B cell (primary cell): ENCODE data around the gene PRR14L. TPM values are rescaled to one million over a fixed set of nuclear protein-coding genes. Genes with fewer than 3 reads are reported as not detected.

Experiments
- ATAC-seq: fragments of 200-7000 bp; cut with Tn5 transposase; one replicate; pipeline ENCODE4 v1.10.0; 2021; ENCODE audit warnings: low read depth, mild to moderate bottlenecking, moderate number of reproducible peaks, moderate library complexity
- CTCF ChIA-PET: fragments of 350-600 bp; sonication (Branson Sonifier 250); formaldehyde crosslinking; loops from one replicate; lab custom pipeline; 2021; ENCODE audit warnings: antibody characterized with exemption, inconsistent platforms; lab: Charles Lee
- POLR2A ChIA-PET: fragments of 350-600 bp; sonication (Branson Sonifier 250); formaldehyde crosslinking; loops from one replicate; lab custom pipeline; 2021; ENCODE audit warnings: antibody characterized with exemption; lab: Charles Lee
- DNase-seq: peaks from one replicate; pipeline ENCODE4 v3.0.0; 2013
- H2AFZ ChIP-seq: 2 replicates; pipeline ENCODE4 v1.6.1; 2012; ENCODE audit warnings: mild to moderate bottlenecking, low read depth, low read length; ENCODE audit not compliant: insufficient read depth, poor library complexity, severe bottlenecking
- H3K27ac ChIP-seq, 2 donors: 1 replicate in 1 of 2; 2 replicates in 1 of 2; pipeline ENCODE4 v1.5.1; 2012 to 2013; ENCODE audit warnings: low read length in 2 of 2, mild to moderate bottlenecking in 2 of 2, moderate library complexity in 1 of 2
- H3K27me3 ChIP-seq, 4 experiments: fragments of 200-600 bp in 1 of 4; sonication (generic) in 1 of 4; replicated peaks in 1 of 4; 1 replicate in 2 of 4; 2 replicates in 2 of 4; pipeline versions ENCODE4 v1.6.1 to v1.7.0; 2013 to 2016; ENCODE audit warnings: low read length in 3 of 4, mild to moderate bottlenecking in 2 of 4, mixed read lengths in 1 of 4, moderate library complexity in 1 of 4; ENCODE audit not compliant: insufficient read depth in 4 of 4, control insufficient read depth in 3 of 4; ENCODE audit errors: control extremely low read depth in 1 of 4
- H3K36me3 ChIP-seq, 2 experiments: replicated peaks in 1 of 2; 1 replicate in 1 of 2; 2 replicates in 1 of 2; pipeline versions ENCODE4 v1.6.1 to v1.7.1; 2013; ENCODE audit warnings: low read length in 1 of 2; ENCODE audit not compliant: insufficient read depth in 2 of 2, control insufficient read depth in 1 of 2; ENCODE audit errors: control extremely low read depth in 1 of 2, extremely low read depth in 1 of 2
- H3K4me1 ChIP-seq, 2 donors: fragments of 200-600 bp in 1 of 2; sonication (generic) in 1 of 2; 1 replicate in 1 of 2; 2 replicates in 1 of 2; pipeline versions ENCODE4 v1.5.1 to v1.6.1; 2013 to 2017; ENCODE audit warnings: low read length in 2 of 2; ENCODE audit not compliant: control insufficient read depth in 2 of 2, insufficient read depth in 2 of 2
- H3K4me2 ChIP-seq: replicated peaks from 2 replicates; pipeline ENCODE3; 2012; ENCODE audit warnings: mild to moderate bottlenecking, low read depth, low read length; ENCODE audit not compliant: poor library complexity, severe bottlenecking
- H3K4me3 ChIP-seq, 5 experiments: fragments of 200-600 bp in 1 of 5; sonication (generic) in 1 of 5; 1 replicate in 3 of 5; 2 replicates in 2 of 5; pipeline versions ENCODE4 v1.5.1 to v1.7.0; 2011 to 2016; ENCODE audit warnings: low read length in 4 of 5, mild to moderate bottlenecking in 4 of 5, low read depth in 2 of 5, control low read depth in 1 of 5, moderate library complexity in 1 of 5; ENCODE audit not compliant: insufficient read depth in 1 of 5; ENCODE audit errors: control extremely low read depth in 1 of 5, extremely low read depth in 1 of 5
- H3K79me2 ChIP-seq: fragments of 200-600 bp; sonication (generic); one replicate; pipeline ENCODE4 v1.6.0; 2016; ENCODE audit warnings: low read length; ENCODE audit not compliant: control insufficient read depth, insufficient read depth
- H3K9ac ChIP-seq: fragments of 200-600 bp; sonication (generic); 2 replicates; pipeline ENCODE4 v1.6.1; 2017; ENCODE audit warnings: mild to moderate bottlenecking, low read length, moderate library complexity
- H3K9me3 ChIP-seq, 3 donors: one replicate each; pipeline versions ENCODE4 v1.6.1 to v1.7.1; 2013; ENCODE audit warnings: low read length in 2 of 3; ENCODE audit not compliant: control insufficient read depth in 2 of 3, insufficient read depth in 1 of 3; ENCODE audit errors: control extremely low read depth in 1 of 3
- H4K20me1 ChIP-seq: 2 replicates; pipeline ENCODE4 v1.6.0; 2012; ENCODE audit warnings: mild to moderate bottlenecking, low read length; ENCODE audit not compliant: insufficient read depth, control insufficient read depth, poor library complexity, severe bottlenecking
- H3K27ac Mint-ChIP-seq: one replicate; pipeline ENCODE4 v1.8.0; 2021; ENCODE audit warnings: mixed read lengths
- H3K27me3 Mint-ChIP-seq: one replicate; pipeline ENCODE4 v1.8.0; 2021; ENCODE audit warnings: mixed read lengths
- H3K4me1 Mint-ChIP-seq: one replicate; pipeline ENCODE4 v1.8.0; 2021; ENCODE audit warnings: mixed read lengths
- H3K4me3 Mint-ChIP-seq: one replicate; pipeline ENCODE4 v1.8.0; 2021; ENCODE audit warnings: mixed read lengths
- H3K9me3 Mint-ChIP-seq: one replicate; pipeline ENCODE4 v1.8.0; 2022; ENCODE audit warnings: mixed read lengths; ENCODE audit not compliant: insufficient read depth
- CTCF ChIP-seq: fragments of 200-600 bp; IDR thresholded peaks from one replicate; pipeline ENCODE4 v1.8.0; 2022; ENCODE audit warnings: antibody characterized with exemption, mild to moderate bottlenecking
- EZH2 ChIP-seq: IDR thresholded peaks from 2 replicates; pipeline ENCODE4 v1.6.1; 2012; ENCODE audit warnings: borderline replicate concordance, low read depth, mild to moderate bottlenecking, moderate library complexity, low read length; ENCODE audit not compliant: insufficient read depth, poor library complexity, severe bottlenecking
- WGBS: methylation state at CpG from one replicate; pipeline ENCODE4 v1.1.5; 2013; ENCODE audit warnings: missing lambda C conversion rate; ENCODE audit not compliant: insufficient coverage; 5-methylcytosine and 5-hydroxymethylcytosine counted together
- intact Hi-C: fragments of 100-400 bp; cut with micrococcal nuclease; formaldehyde crosslinking; loops from one replicate; pipeline ENCODE4 v1.10.0; 2022
- polyA plus RNA-seq: library from polyadenylated mRNA; depleted of rRNA; stranded (reverse); fragments of >200 nt; gene quantifications from 2 replicates; pipeline ENCODE4 v1.2.3, GENCODE V29; 2012
- total RNA-seq, 2 donors: library from RNA; stranded (reverse); fragments of 120-200 nt in 1 of 2; gene quantifications; 1 replicate in 1 of 2; 2 replicates in 1 of 2; pipeline versions ENCODE4 v1.2.3 to v1.2.4, GENCODE V29; 2013 to 2022

PRR14L gene
- total and polyA plus RNA-seq, 2 donors (not counting 1 experiment from before 2014, with no cell fraction given): 8.5 to 69.6 TPM

- 100% methylated on average over 2 of the region's 3 CpGs for WGBS
- H3K79me2 ChIP-seq: peaks cover 70% of the 10 kb centered on the region
- H3K4me2 ChIP-seq: no peak overlapping the region
- H3K4me1 ChIP-seq: peaks cover 3 to 6% of the 10 kb centered on the region in 2 donors
- H3K9ac ChIP-seq: no peak overlapping the region
- H3K4me3 Mint-ChIP-seq: no peak overlapping the region
- no peak overlapping the region for H3K27ac ChIP-seq
- TF ChIP-seq CTCF: no peak
- TF ChIP-seq EZH2: no peak
- ATAC-seq: no peak
- H3K27ac Mint-ChIP-seq: no peak overlapping the region
- peaks cover 11 to 57% of the 10 kb centered on the region in 2 experiments for H3K36me3 ChIP-seq
- H3K27me3 Mint-ChIP-seq: no peaks in the 10 kb centered on the region
- H3K9me3 ChIP-seq: no peaks in the 10 kb centered on the region
- ChIA-PET CTCF (interaction anchor here (1.3 to 1.8 kb wide), 2 partner anchors 30 to 91 kb away, joined by 3 to 6 read pairs; no protein-coding TSS in a partner anchor), POLR2A (no interaction called here)
- no peak overlapping the region for H3K4me3 ChIP-seq
- no peak for DNase-seq
- no peaks in the 10 kb centered on the region for H3K9me3 Mint-ChIP-seq
- H3K4me1 Mint-ChIP-seq: peaks cover 32% of the 10 kb centered on the region
- H4K20me1 ChIP-seq: peaks cover 4% of the 10 kb centered on the region
- H3K27me3 ChIP-seq: no peaks in the 10 kb centered on the region
- H2AFZ ChIP-seq: no peak overlapping the region
- intact Hi-C loops: no loop called here
These were observed 102.9 kb downstream of the PRR14L start for GRCh38 chr22:31647066-31647465.

DNA sequence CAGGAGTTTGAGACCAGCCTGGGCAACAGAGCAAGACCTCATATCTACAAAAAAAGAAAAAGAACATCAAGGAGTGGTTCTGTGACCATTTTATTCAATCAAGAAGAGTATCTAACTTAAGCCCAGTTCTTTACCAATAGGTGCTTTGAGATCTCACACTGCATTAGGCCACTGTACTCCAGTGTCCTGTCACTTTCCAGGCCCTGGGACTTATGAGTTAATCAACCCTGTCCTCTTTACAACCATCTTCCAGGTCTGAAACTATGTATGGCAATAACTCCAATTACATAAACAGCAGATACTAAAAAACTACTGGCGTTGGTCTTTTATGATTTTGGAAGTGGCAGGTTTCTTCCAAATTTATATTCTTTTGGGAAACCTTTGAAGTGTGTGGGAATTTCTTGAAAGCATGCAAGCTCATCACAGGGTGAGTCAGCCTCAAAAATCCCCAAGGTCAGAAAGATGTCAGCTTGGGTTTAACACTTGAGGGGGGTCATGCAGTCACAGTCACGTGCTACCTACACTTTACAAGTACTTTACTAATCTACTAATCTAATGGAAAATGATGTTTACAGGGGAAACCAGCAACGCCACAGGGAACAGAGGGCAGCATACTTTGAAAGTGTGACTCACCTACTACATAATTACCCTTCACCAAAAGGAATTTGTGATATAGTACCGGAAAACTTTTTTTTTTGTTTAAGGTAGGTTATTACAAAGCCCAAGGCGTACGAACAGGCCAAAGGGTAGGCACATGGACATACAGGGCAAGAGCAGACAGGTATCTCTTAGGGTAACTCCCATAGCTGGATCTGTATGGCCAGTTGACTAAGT lies 103.5 kb downstream of the PRR14L start:
- 71% methylated on average over 2 of the region's 6 CpGs for WGBS
- no peak overlapping the region for H2AFZ ChIP-seq
- H3K27me3 Mint-ChIP-seq: no peaks in the 10 kb centered on the region
- ATAC-seq: peak; percentile 56
- peaks cover 26% of the 10 kb centered on the region for H3K4me1 Mint-ChIP-seq
- no peak for DNase-seq
- H3K4me1 ChIP-seq: peaks cover 3 to 4% of the 10 kb centered on the region in 2 donors
- H4K20me1 ChIP-seq: peaks cover 5% of the 10 kb centered on the region
- no peak overlapping the region for H3K4me3 ChIP-seq
- peaks cover 69% of the 10 kb centered on the region for H3K79me2 ChIP-seq
- peaks cover 11 to 60% of the 10 kb centered on the region in 2 experiments for H3K36me3 ChIP-seq
- H3K4me2 ChIP-seq: no peak overlapping the region
- no peak overlapping the region for H3K4me3 Mint-ChIP-seq
- H3K9me3 ChIP-seq: no peaks in the 10 kb centered on the region
- H3K27ac ChIP-seq: no peak overlapping the region
- H3K9me3 Mint-ChIP-seq: no peaks in the 10 kb centered on the region
- no peaks in the 10 kb centered on the region for H3K27me3 ChIP-seq
- no peak overlapping the region for H3K9ac ChIP-seq
- CTCF ChIA-PET: interaction anchor here (1.2 to 1.8 kb wide), 2 partner anchors 9 to 90 kb away, joined by 3 to 6 read pairs; no protein-coding TSS in a partner anchor
- intact Hi-C loops: no loop called here
- H3K27ac Mint-ChIP-seq: peak overlapping the region; percentile 72
- POLR2A ChIA-PET: no interaction called here
- TF ChIP-seq EZH2: no peak
- no peak for TF ChIP-seq CTCF
